D721Med (cell line): ENCODE measurements around the gene IL31RA.

Source experiments
- DNase-seq: peaks from one replicate; pipeline ENCODE4 v3.0.0; 2011; ENCODE audit warnings: low spot score; ENCODE audit not compliant: insufficient read length
- FAIRE-seq: peaks from 2 replicates; lab custom pipeline; 2011; peaks lifted over from hg19 to GRCh38; lab: Jason Lieb, UNC
- CTCF ChIP-seq: IDR thresholded peaks from 2 replicates; pipeline ENCODE4 v1.5.1; 2012; ENCODE audit warnings: mild to moderate bottlenecking, control low read depth; ENCODE audit not compliant: insufficient read depth; ENCODE audit errors: missing control alignments

The IL31RA gene

GRCh38 chr5:55923865-55924500 is 72.8 kb downstream of the IL31RA start:
- DNase-seq (no peak), FAIRE-seq (no peak)
- no peak for TF ChIP-seq CTCF

DNA sequence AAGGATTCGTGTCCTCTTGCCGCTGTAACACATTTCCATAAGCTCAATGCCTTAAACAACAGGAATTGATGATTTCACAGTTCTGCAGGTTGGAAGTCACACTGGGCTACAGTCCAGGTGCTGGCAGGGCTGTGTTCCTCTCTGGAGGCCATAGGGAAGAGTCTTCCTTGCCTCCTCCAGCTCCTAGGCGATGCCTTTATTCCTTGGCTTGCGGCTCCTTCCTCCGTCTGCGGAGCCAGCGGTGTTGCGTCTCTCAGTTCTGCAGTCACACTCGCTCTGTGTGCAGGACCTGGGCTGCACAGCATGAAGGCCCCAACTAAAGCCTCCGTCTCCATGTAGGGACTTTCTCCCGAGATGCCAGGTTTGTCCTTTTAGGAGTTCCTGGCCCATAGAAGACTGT is 73.6 kb downstream of the IL31RA start:
- DNase-seq (no peak), FAIRE-seq (no peak)
- no peak for TF ChIP-seq CTCF

DNA sequence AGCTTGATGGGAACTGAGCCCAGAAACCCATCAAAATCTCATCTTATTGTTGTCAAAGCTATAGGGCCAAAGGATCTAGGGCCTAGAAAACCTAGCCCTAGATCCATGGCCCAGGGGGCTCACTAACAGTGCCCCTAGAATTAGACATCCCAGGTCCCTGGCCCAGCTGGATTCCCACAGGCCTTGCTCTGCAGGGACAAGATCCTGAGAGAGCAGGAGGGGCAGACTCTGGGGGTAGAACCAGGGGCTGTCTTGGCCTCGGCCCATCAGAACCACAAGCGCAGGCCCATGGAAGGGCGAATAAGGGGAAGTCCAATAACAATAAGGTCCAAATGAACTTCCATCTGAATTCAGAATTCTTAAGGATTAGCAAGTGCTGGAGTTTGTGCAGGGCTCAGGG is 74.0 kb downstream of the IL31RA start:
- FAIRE-seq (no peak), DNase-seq (no peak)
- no peak for TF ChIP-seq CTCF

GRCh38 chr5:55925712-55926111 is 74.6 kb downstream of the IL31RA start:
- DNase-seq: no peak
- FAIRE-seq: no peak
- no peak for TF ChIP-seq CTCF

DNA sequence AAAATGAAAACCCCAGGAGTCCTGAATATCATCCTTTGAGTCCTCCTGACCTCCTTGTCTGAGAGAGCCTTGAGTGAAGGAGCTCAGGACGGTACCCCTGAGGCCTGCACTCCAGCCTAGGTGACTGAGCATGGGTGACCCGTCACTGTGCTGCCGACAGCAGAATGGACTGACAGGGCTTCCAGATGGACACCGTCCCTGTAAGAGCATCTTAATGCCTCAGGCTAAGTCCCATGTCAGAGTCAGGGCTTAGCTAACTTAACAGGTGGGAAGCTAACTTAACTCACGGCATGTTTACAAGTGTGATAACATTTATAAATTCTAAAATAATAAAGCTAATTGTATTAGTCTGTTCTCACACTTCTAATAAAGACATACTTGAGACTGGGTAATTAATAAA is 75.3 kb downstream of the IL31RA start:
- no peak for DNase-seq
- no peak for FAIRE-seq
- TF ChIP-seq CTCF: no peak

DNA sequence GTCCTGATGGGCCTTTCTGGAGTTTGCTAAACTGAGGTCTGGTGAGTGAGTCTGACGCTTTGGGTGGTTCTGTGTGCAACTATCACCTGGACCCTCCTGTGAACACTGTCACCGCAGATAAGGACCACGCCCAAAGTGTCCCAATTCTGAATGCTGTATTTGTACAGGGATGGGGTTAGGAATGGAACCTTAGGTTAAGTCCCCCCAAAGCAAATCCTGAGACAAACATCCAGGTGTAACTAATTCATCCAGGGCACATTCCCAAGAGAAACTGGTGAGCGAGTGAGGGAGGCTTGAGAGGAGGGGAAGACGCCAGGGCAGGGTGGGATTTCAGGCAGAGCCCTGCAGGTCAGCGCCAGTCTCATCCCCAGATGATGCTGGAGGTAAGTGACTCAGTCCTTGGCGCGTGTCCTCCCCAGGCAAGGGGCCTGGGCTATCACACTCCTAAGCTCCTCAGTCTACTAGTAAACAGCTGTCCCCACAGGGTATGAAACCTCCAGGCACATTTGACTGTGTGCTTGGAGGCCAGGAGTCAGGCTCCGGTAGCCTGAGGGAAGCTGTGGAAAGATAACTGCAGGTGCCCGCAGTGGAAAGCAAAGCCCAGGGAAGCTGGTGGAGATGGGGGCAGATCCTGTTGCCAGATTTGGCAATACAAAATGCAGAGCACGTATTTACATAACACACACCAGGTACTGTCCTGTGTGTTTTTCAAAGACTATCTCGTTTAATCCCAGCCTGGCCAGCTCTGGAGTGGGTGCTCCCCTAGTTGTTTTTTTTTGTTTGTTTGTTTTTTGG is 76.9 kb downstream of the IL31RA start:
- no peak for TF ChIP-seq CTCF
- DNase-seq (no peak), FAIRE-seq (no peak)
